SKM-1 treated with dmso at 0.1 percent for 144 hours (cell line): Measurements from ENCODE around the gene SMIM32.

Experiments used
- DNase-seq: peaks from one replicate; lab custom pipeline; 2025; ENCODE audit not compliant: unreplicated experiment; lab: John Stamatoyannopoulos, UW

SMIM32 gene

DNA sequence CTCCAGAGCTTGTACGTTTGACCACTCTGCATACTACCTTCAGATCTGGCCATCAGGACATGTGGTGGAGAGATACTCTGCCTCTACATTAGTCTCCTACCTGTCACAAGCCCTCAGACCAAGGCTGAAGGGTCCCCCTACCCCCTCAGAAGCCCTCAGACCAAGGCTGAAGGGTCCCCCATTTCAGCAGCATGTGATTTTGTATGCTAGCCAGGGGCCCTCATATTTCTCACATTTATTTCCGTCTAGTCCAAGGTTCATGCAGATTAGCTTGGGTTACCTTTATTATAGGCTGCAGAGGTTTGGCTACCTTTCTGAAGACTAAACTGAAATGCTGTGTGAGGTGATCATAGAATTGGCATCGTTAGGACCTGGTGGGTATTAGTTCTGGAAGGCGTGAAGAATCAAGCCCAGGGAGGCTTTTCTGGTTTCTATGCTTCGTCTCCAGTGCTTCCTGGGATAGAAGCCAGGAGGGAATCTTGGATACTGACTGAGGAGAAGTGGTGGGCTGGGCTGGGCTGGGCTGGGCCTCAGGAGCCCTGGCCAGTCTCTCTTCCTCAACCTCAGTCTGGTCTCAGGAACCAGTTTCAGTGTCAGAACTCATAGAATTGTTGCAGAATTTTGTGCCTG lies 2.8 kb downstream of the SMIM32 start:
- no peak for DNase-seq

GRCh38 chr5:136188859-136189258 lies 4.1 kb downstream of the SMIM32 start:
- no peak for DNase-seq

DNA sequence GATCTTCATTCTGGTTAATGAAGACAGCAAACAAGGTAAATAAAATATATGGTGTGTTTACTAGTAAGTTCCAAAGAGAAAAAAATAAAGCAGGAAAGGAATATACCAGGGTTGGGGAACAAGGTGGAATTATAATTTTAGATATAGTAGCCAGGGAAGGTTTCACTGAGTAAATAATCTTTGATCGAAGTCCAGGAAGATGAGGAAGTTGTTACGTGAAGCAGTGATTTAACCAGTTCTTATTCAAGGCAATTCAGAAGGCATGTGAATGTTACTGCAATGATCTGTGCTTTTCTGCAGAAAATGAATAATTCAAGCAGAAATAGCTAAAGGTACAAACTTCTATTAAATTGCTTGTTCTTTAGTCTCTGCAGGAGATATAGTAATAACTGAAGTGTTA lies 6.2 kb downstream of the SMIM32 start:
- no peak for DNase-seq

GRCh38 chr5:136185974-136186665 lies 6.8 kb downstream of the SMIM32 start:
- no peak for DNase-seq

- DNase-seq, result no peak
Measured at GRCh38 chr5:136182618-136183017, 10.3 kb downstream of the SMIM32 start.

DNA sequence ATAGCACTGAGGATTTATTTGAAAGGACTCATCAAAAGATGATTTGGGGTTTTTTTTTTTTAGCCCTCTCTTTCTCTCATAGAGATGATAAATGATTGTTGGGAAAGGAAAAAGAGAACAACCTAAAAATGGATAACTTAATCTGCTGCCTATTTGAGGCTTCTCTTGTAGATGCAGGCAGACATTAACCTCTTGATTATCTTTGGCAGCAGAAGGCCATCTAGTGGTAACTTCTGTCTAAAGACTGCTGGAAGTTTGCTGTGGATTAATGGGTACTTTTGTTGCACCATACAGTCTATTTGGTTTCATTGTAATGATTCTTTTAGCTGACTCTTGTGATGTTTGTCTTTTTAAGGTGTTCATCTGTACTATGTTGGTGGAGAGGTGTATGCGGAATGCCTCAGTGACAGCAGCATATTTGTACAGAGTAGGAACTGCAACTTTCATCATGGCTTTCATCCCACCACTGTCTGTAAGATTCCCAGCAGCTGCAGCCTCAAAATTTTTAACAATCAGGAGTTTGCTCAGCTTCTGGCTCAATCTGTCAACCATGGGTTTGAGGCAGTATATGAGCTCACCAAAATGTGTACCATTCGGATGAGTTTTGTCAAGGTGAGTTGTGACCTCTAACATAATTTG lies 18.8 kb downstream of the SMIM32 start:
- peak; percentile 43 for DNase-seq

DNA sequence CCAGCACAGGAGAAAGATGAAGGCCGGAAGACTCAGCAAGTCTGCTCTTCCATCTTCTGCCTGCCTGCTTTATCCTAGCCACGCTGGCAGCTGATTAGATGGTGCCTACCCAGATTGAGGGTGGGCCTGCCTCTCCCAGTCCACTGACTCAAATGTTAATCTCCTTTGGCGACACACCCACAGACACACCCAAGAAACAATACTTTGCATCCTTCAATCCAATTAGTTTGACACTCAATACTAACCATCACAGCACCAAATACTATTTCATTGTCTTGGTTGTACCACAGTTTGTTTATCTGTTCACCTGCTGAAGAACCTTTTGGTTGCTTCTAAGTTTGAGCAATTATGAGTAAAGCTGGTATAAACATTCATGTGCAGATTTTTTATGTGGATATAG lies 23.7 kb downstream of the SMIM32 start:
- no peak for DNase-seq

DNA sequence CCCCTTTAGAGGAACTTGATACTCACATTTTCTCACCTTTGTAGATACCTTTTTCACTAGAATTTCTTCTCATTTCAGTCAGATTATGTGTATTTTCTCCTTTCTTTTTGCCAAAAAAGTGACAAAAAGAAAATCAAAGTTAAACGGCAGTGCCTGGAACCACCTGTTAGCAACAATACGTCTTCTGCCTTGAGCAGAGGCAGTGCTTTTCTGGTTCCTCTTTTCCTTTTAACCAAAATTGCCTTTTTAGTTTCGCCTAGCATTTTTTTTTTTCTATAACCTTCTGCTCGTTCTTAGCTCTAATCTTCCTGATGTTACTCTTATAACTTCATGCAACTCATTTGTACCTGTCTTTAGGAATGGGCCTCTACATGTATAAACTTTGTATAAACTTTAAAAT lies 26.1 kb downstream of the SMIM32 start:
- no peak for DNase-seq

- no peak for DNase-seq
Measured at GRCh38 chr5:136164226-136164625, 28.7 kb downstream of the SMIM32 start.

- DNase-seq, result no peak
Measured at GRCh38 chr5:136162008-136162407, 31.0 kb downstream of the SMIM32 start.

GRCh38 chr5:136159457-136159856 lies 33.5 kb downstream of the SMIM32 start:
- no peak for DNase-seq

GRCh38 chr5:136157514-136157913 lies 35.4 kb downstream of the SMIM32 start:
- no peak for DNase-seq

- DNase-seq, result no peak
Measured at GRCh38 chr5:136155761-136156160, 37.2 kb downstream of the SMIM32 start.

GRCh38 chr5:136155078-136155477 lies 37.9 kb downstream of the SMIM32 start:
- DNase-seq, result no peak

GRCh38 chr5:136153581-136154236 lies 39.3 kb downstream of the SMIM32 start:
- no peak for DNase-seq

GRCh38 chr5:136149891-136150290 lies 43.1 kb downstream of the SMIM32 start:
- DNase-seq, result no peak

DNA sequence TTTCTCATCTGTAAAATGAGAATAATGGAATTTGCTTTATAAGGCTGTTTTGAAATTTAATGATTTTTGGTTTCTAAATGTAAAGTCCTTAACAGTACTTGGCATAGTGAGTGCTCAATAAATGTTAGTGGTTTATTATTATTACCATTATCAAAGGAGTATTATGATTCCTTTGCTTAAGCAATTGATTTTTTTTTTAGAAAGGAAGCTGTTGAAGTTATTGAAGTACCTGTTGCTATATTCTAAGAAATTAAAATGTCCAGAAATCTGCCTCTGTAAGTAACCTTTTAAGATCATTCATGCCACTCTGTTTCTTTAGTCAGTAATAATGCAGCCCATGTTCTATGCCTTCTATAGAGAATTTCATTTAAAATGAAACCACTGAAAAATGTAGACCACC lies 45.3 kb downstream of the SMIM32 start:
- DNase-seq, result no peak

GRCh38 chr5:136146201-136146600 lies 46.8 kb downstream of the SMIM32 start:
- DNase-seq, result no peak

- DNase-seq, result no peak
Measured at GRCh38 chr5:136145030-136145429, 47.9 kb downstream of the SMIM32 start.

DNA sequence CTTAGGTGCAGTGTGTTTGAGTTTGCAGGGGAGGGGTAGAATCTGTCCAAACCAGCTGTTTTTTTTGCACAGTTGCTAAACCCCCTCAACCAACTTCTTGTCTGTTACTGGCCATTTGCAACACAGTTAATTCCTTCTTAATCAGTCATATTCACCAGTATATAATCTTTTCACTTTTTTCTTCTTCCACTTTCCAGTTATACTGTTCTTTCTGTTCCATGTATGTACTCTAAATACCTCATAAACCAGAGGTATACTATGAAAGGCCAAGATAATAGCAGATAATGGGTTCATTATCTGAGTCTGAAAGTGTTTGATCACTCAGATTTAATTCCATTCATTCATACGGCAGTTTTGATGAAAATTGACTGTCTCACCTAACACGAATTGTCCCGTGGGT lies 49.2 kb downstream of the SMIM32 start:
- no peak for DNase-seq

DNA sequence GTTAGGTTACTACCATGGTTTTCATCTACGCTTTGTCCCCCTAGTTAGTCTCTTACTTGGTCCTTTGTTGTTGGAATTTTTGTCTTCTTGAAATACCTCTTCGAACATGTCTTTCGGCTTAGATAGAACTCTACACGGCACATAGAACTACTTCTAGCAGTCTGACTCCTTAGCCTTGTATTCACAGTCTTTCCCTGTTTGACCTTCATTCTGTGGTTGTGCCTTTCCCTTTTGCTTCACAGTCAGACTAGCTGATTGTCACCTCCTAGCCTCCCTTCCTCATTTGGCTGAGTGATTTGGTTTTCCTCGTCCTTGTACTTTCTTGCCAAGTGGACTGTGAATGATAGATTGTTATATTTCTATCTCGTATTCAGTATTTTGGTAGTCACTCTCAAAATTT lies 49.6 kb downstream of the SMIM32 start:
- DNase-seq, result peak; percentile 14

- DNase-seq, result no peak
Measured at GRCh38 chr5:136141561-136141960, 51.4 kb downstream of the SMIM32 start.
